Activated T-cell treated with anti-CD3 and anti-CD28 coated beads for 48 hours (primary cell): ENCODE measurements around the gene HSPA9.

Experiments used
- DNase-seq: peaks from one replicate; pipeline ENCODE4 v3.0.0-alpha.2; 2020; ENCODE audit warnings: low read depth

Gene HSPA9

DNA sequence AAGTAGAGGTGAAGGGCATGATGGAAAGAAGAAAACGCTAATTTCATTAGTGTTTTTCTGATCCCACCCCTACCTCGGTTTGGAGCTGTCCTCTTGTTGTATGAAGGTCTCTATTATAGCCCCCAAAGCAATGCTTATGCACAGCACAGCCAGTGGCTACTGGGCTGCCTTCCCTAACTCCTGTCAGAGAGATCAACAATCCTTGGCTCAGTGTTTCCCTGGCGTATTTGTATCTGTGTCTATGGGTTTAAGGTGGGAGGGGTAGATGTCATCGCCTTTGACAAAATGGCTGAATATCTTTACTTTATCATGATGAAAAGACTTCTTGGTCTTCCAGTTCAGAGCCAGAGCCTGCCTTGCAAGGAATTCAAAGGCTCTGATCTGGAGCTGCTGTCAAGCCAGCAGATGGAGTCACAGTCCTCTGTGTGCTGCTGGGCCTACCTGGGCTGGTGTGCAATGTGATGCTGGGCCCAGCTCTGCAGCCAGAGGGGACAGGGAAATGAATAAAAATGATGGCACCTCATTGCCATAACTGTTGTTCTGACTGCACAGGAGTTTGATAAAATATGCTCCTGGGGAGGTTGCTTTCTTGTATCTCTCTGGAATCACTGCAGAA lies 20.1 kb upstream of the HSPA9 start:
- DNase-seq, result no peak

DNA sequence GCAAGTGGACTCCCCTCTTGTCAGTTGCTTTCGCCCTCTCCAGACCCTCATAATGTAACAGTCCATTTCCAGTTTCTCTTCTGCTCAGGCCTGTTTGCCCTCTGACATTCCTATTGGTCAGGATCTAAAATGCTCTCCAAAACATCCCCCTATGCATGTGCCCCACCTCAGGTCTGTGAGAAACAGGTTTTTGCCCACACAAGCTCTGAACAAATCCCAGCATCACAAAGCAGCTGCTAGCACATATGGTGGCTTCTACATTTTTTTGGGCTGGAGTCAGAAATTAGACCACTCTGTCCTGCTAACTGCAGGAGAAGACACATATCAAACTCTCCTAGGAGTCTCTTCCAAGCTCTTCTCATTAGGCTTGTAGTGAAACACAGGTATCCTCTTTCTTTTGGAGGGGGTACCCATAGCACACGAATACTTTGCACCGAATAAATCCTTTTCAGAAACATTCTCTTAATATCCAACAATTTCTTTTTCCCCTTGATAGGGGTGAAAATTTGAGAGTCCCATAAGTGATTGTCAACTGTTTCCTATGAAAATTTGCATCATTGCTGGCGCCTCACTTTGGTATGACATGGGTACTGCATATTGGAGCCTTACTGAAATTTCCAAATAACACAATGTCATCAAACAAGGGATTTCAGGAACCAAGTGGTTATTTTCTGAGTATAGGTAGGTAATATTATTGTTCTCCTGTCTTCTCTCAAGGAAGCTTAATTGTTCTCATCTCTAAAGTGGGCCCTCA lies 19.3 kb upstream of the HSPA9 start:
- DNase-seq, result no peak

DNA sequence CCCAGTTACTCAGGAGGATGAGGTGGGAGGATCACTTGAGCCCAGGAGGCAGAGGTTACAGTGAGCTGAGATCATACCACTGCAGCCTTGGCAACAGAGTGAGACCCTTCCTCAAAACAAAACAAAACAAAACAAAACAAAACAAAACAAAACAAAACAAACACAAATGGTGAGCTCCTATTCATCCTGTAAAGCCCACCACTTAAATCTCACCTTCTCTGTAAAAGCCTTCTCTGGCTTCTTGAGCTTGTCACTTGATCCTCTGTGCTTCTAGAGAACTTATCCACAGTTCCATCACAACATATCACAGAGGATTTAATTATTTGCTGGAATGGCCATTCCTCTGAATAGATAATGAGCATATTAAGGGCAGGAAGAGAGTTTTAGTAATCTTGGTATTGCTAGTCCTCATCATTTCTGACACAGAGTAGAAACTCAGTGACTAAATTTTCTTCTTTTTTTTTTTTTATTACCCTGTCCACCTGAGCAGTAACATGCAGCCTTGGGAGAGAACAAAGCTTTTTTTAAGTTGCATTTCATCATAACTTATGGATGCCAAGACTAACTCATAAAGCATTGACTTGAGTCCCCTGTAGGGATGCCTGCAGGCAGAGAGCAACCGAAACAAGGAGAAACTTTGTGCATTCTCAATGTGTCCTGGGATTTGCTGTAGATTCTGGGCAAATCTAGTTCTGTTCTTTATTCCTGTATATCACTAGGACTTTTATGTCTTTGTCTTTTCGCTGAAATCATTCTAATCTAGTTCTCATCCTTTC lies 13.0 kb upstream of the HSPA9 start:
- DNase-seq, result no peak

DNA sequence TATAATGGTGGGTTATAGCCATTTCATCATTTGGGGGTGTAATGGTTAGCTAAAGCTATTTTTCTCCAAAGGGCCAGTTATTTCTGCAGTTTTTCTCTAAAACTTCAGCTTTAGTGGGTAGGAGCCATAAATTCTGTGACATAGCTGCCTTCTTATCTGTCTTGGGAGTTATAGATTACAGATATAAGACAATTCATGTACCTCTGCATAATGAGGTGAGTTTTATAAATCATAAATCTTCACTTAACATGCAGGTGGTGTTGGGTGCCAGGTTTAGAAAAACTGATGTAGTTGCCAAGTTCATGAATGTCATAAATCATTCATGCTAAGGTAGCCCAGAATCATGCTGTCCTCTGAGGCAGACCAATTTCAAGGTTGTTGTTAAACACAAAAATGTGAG lies 10.0 kb upstream of the HSPA9 start:
- DNase-seq, result no peak

DNA sequence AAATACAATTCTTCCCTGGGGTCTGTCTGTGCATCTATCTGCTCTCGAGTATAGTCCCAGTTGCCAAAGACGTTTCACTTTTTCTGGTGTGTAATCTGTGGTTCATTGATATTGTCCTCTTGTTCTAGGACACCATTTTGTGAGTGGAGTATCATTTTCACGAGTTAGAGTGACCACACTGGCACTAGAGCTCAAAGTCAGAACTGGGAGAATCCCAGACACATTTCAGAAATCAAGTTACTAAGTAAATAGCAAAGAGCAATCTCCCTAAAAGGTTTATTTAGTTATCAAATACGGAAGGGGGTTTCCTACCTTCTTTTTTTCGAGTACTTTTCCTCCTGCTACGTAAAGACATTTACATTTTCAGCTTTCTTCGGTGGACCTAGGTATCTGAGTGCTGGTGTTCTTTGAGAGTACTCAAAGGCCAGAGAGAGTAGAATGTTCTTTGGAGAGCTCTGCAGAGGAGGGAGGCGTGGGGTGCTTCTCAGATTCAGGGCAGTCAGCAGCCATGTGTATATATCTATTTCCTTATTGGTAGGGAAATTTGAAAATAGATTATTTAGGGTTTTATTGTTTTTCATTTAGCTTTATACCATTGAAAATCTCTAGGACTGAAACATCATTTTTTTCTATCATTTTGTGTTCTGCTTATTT lies 8.9 kb upstream of the HSPA9 start:
- DNase-seq, result no peak

DNA sequence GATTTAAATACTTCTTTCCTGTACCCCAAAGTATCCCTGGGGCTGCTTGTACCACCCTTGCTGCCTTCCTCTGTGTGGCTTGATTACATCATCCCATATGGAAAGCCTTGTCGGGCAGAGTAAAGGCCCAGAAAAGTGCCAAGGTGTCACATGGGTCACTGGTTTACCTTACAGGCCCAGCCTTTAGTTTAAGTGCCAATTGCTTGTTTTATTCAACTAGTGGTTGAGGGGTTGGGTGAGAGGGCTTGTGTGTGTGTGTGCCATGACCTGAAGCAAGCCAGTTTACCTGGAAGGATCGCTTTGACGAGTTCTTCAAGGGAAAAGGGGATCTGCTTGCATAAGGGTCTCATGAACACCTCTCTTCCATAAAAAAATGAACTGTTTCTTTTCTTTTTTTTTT lies 7.8 kb upstream of the HSPA9 start:
- no peak for DNase-seq

DNA sequence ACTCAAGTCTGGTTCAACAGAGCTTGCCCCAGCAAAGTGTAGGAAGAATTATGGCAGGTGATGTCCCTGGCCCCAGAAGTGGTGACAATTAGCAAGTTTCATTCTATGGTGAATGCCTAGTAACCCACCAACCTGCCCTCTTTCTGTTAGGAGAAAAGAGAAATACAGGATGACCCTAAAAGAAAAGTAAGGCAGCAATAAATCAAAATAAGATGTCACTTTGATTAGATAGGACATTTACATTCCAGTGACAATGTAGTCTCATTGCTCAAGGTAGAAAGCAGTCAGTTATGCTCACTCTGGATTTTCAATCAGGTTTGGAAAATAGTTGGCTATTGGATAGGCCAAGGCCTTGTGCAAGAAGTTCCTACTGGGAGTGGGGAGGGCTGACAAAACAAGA lies 5.6 kb upstream of the HSPA9 start:
- no peak for DNase-seq

DNA sequence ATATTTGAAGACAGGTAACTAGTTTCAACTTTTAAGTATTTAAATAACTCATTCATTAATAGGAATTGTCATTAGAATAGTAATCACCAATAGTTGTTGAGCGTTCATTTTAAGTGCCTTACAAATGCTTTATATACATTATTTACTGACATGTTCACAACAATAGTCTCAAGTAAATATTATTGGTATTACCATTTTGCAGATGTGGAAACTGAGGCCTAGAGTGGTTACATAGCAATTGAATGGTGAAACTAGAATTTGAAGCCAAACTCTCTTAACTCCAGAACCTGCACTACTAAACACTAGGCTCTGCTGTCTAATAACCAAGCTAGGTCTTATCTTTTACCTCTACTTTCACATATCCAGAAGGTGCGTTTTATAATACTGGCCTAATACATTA lies 4.8 kb upstream of the HSPA9 start:
- DNase-seq, result no peak

DNA sequence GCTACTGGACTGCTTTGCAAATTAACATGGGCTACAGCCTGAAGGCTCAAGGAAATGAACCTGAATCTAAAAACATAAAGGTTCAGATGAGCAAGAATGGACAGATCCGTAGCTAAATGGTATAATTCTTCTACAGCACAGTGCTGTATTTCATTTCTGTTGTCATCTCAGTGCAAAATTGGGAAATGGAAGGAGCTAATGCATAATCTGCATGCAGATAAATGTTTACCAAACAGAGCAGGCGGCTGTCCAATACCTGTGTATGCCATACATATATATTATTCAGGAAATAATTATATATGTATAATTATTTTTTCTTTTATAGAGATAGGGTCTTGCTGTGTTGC lies 4.3 kb upstream of the HSPA9 start:
- DNase-seq, result no peak

DNA sequence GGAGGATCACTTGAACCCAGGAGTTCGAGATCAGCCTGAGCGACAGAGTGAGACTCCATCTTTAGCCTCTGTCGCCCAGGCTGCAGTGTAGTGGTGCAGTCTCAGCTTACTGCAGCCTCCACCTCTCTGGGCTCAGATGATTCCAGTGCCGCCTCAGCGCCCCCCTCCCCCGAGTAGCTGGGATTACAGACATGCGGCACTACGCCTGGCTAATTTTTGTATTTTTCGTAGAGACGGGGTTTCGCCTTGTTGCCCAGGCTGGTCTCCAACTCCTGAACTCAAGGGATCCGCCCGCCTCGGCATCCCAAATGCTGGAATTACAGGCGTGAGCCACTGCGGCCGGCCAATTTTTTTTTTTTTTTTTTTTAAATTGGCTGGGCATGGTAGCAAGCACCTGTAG lies 2.3 kb upstream of the HSPA9 start:
- DNase-seq, result no peak

DNA sequence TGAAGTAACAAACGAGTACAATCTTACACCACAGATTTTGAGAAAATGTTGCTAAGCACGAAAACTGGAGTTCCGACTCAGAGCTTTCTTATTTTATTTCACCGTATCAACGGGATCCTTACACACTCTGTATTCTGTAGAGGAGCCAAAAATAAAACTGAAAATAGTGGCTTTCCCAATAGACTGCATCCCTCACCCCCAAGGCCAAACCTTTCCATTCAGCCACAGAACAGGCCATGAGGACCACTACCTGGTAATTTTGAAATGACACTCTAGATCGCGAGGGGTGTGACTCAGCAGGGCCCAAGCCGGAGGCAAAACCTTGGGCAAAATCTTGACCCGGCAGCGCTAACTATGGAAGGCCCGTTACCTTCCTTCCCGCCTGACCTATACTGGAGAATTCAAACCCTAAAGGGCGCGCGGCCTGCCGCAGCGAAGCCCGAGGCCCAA lies 432 bp downstream of the HSPA9 start:
- DNase-seq, result no peak

DNA sequence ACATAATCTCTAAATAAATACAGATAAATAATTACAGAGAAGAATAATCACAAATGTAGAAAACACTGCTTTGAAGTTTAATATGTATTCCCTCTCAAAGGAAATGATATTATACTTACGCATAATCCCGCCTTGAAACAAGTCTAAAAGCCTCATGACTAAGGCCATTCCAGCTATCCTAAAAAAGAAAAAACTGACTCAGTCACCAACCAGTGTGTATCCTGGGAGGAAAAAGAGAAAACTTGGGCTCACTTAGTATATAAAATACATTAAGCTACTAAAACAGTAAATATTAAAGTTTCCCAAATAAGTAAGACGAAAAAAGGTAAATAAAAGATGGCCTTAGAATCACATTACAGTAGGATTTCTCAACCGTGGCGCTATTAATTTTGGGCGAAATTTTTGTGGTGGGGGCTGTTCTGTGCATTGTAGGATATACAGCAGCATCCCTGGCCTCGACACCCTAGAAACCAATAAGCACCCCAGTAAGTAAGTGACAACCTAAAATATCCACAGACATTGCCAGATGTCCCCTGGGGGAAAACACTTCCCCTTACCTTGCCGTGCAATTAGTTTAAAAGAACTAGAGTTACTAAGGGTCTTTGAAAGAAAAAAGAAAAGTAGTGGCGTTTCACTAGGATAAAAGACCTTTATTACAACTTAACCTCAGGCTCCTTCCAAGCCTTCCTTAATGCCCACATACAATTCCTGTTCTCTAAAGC lies 1.1 kb downstream of the HSPA9 start:
- no peak for DNase-seq

DNA sequence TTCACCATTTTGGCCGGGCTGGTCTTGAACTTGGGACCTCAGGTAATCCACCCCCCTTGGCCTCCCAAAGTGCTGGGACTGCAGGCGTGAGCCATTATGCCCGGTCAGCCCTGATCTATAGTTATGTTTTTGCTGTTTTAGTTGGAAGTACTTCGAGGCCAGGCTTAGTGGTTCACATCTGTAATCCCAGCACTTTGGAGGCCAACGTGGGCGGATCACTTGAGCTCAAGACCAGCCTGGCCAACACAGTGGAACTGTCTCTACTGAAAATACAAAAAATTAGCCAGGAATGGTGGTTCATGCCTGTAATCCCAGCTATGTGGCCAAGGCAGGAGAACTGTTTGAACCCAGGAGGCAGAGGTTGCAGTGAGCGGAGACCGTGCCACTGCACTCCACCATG lies 2.0 kb downstream of the HSPA9 start:
- no peak for DNase-seq

DNA sequence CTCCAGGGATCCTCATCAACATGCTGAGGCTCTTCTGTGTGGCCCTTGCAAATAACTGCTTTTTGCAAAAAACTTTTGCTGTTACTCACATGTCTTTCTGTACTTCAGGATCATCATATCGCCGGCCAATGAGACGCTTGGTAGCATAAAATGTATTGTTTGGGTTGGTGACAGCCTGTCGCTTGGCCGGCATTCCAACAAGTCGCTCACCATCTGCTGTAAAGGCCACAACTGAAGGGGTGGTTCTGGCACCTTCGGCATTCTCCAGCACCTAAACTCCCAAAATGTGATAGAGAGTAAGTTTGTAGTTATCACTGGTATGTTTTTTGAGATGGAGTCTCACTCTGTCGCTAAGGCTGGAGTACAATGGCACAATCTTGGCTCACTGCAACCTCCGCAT lies 4.3 kb downstream of the HSPA9 start:
- no peak for DNase-seq

DNA sequence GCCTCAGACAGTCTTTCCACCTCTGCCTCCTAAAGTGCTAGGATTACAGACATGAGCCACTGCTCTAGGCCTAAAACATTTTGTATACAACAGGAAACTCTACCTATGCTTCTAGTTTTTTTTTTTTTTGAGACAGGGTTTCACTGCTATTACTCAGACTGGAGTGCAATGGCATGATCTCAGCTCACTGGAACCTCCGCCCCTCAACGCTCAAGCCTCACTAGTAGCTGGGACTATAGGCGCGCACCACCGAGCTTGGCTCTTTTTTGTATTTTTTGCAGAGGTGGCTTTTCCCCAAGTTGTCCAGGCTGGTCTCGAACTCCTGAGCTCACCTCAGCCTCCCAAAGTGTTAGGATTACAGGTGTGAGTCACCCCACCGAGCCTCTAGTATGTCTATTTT lies 5.4 kb downstream of the HSPA9 start:
- no peak for DNase-seq

DNA sequence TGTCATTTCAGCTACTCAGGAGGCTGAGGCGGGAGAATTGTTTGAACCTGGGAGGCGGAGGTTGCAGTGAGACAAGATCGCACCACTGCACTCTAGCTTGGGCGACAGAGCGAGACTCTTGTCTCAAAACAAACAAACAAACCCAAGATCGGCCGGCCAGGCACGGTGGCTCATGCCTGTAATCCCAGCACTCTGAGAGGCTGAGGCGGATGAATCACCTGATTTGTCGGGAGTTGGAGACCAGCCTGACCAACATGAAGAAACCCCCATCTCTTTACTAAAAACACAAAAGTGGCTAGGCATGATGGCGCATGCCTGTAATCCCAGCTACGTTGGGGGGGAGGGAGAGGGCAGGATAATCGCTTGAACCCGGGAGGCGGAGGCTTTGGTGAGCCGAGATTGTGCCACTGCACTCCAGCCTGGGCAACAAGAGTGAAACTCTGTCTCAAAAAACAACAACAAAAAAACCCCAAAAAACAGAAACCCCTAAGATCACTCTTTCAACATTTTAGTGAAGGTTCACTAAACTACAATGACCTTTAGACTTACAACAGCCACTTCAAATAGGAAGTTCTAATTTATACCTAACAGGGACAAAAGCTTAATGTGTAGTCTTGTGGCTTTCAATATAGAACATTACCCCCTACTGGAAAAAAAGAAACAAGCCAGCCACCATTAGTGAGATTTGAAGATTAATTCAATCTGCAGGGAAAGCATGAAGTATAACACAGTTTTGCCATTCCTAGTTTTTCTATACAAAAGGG lies 7.0 kb downstream of the HSPA9 start:
- DNase-seq, result no peak

DNA sequence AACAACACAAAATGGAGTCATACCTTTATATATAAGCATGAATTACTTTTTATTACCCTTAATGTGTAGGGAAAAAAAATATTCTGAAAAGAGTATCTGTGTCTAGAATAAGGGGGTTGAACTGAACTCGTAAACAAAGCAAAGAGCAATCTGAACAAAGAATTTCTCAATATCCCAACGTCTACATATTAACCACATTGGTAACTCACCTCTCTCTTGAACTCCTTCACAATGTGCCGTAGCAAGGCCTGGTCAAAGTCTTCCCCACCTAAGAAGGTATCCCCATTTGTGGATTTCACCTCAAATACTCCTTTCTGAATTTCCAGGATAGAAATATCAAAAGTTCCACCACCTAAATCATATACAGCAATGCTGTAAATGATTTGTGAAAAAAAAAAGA lies 8.4 kb downstream of the HSPA9 start:
- no peak for DNase-seq

DNA sequence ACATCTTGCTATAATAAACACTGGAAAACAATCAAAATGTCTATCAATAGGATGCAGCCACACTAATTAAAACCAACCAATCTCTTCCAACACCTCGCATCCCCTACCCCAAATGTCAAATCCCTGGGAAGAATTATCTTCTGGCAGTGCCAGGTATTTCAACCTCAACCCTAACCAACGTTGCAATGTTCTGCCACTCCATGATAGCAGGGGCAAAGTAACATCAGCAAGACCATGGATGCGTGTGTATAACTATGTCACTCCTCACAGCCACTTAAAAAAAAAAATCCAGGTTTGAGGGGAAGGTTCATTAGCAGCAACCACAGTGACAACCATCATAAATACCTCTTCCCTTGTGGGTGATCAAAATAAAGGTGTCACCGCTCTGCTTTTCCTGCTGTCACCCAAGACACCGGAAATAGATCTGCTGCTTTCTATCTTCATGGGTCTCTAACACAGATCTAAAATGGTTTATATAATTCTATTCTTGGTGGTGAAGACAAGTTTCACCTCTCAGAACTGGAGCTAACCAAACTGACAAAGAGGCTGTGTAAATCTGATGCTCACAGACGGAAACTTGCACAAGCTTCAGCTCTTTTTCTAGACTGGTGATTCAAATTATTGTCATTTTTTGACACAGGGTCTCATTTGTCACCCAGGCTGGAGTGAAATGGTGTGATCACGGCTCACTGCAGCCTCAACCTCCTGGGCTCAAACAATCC lies 9.9 kb downstream of the HSPA9 start:
- no peak for DNase-seq

DNA sequence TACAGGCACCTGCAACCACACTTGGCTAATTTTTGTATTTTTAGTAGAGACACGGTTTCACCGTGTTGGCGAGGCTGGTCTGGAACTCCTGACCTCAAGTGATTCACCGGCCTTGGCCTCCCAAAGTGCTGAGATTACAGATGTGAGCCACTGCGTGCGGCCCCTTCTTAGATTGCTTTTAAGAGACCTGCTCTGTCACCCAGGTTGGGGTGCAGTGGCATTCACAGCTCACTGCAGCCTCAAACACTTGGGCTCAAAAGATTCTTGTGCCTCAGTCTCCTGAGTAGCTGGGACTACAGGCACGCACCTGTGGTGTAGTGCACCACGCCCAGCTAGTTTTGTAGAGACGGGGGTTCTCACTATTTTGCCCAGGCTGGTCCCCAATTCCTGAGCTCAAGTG lies 11.0 kb downstream of the HSPA9 start:
- no peak for DNase-seq

DNA sequence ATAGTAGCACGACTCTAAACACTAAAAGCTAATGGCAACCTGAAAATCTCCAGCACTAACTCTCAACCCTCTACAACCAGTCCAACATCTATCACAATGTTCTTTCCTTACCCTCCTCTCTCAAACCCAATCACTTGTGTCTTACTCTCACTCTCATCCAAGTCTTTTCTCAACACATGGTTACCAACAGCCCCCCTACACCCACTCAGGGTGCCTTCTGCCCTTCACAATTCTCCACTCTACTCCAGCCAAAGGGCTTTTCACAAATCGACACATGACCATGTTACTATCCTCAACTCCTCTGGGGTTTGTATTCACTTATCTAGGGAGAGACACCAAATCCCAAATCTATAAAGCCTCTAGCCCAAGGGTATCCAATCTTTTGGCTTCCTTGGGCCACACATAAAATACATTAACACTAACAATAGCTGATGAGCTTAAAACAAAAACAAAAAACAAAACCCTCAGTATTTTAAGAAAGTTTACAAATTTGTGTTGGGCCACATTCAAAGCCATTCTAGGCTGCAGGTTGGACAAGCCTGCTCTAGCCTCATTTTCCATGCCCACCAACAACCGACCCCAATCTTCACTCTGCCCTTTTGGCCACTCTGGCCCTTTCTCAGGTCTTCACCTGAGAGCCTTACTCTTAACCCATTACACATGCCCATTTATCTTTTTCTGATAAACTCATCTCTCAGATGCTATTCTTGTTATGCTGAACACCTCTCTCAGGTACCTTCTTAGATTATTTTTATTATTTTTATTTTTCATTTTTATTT lies 11.7 kb downstream of the HSPA9 start:
- no peak for DNase-seq
